ENCODE measurements around the gene HECW1. TPM values are rescaled to one million over a fixed set of nuclear protein-coding genes. Genes with fewer than 3 reads are reported as not detected.

HECW1 gene
- polyA plus RNA-seq, 2 of the 4 experiments (the other 2 are of a cell fraction): 11.3 TPM

DNA sequence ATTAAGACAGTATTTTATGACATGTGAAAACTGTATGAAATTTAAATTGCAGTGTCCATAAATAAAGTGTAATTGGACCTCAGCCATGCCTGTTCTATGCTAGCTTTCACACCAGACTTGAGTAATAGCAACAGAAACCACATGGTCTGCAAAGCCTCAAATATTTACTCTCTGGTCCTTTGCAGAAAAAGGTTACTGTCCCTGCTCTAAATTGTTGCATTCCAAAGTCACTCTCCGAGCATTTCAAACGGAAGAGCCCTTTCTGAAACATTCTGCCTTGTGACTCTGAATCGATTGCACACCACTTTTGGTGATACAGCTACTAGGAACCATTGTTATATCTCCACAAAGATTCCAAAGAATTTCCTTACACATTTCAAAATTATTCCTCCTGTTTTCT is 389.4 kb downstream of the HECW1 start:
- no peak overlapping the region for H3K4me2 ChIP-seq
- DNase-seq (ENCODE audit: low read depth in 1 of 2, low spot score in 1 of 2): no peak
- ChIA-PET CTCF (interaction anchor here (1.3 to 2.4 kb wide), 3 partner anchors 8 to 337 kb away, joined by 4 to 6 read pairs (median 5); partner anchors contain the start of gene STK17A), POLR2A (no interaction called here)
- H3K27ac ChIP-seq: no peak overlapping the region
- 75% methylated on average over 3 of the region's 3 CpGs for WGBS (ENCODE audit: missing lambda C conversion rate)
- no peaks in the 10 kb centered on the region for H3K4me1 ChIP-seq
- ATAC-seq: no peak
- TF ChIP-seq KDM1A (IDR thresholded peaks at IDR 0.05; ENCODE audit: low read depth) (no peak), CHD4 (IDR thresholded peaks at IDR 0.05; ENCODE audit: borderline replicate concordance) (no peak), EP300 (IDR thresholded peaks at IDR 0.05) (no peak), FOSL2 (IDR thresholded peaks at IDR 0.05) (no peak), FOSL2 (CRISPR knock-in tag; IDR thresholded peaks at IDR 0.05) (no peak), EHMT2 (IDR thresholded peaks at IDR 0.05; ENCODE audit: low read depth) (no peak)
- TF ChIP-seq, protein P1, sequence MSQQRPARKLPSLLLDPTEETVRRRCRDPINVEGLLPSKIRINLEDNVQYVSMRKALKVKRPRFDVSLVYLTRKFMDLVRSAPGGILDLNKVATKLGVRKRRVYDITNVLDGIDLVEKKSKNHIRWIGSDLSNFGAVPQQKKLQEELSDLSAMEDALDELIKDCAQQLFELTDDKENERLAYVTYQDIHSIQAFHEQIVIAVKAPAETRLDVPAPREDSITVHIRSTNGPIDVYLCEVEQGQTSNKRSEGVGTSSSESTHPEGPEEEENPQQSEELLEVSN (IDR thresholded peaks at IDR 0.05; ENCODE audit: borderline replicate concordance, low read depth): no peak
- H3K9me3 ChIP-seq: no peaks in the 10 kb centered on the region
- no peak for FAIRE-seq
- no peak overlapping the region for H3K4me3 ChIP-seq

DNA sequence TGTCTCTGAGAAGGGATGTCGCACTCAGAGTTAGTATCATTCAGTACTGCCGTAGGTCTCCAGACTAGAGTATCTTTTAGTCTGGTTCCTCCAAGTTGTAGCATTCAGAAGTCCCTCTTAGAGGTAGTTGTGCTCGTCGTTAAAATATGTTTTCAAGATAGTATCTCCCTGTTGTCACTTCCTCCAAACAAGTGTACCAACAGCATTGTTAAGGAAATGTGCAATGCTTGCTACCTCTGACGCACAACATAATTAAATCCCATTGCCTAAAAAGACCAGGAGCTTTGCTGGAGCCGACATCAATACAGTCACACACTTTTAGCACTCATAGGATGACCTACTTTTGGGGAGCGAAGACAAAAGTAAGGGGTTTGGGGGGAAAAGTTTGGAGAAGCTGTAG is 390.5 kb downstream of the HECW1 start:
- ChIA-PET CTCF (interaction anchor here (1.3 to 2.2 kb wide), 2 partner anchors 79 to 336 kb away, joined by 4 to 6 read pairs; partner anchors contain the start of gene STK17A), POLR2A (no interaction called here)
- Histone ChIP-seq H3K4me3 (no peak overlapping the region), H3K27ac (no peak overlapping the region), H3K9me3 (no peaks in the 10 kb centered on the region), H3K4me1 (no peaks in the 10 kb centered on the region), H3K4me2 (no peak overlapping the region)
- WGBS (ENCODE audit: missing lambda C conversion rate): 91% methylated on average over 7 of the region's 7 CpGs
- TF ChIP-seq, protein P2, sequence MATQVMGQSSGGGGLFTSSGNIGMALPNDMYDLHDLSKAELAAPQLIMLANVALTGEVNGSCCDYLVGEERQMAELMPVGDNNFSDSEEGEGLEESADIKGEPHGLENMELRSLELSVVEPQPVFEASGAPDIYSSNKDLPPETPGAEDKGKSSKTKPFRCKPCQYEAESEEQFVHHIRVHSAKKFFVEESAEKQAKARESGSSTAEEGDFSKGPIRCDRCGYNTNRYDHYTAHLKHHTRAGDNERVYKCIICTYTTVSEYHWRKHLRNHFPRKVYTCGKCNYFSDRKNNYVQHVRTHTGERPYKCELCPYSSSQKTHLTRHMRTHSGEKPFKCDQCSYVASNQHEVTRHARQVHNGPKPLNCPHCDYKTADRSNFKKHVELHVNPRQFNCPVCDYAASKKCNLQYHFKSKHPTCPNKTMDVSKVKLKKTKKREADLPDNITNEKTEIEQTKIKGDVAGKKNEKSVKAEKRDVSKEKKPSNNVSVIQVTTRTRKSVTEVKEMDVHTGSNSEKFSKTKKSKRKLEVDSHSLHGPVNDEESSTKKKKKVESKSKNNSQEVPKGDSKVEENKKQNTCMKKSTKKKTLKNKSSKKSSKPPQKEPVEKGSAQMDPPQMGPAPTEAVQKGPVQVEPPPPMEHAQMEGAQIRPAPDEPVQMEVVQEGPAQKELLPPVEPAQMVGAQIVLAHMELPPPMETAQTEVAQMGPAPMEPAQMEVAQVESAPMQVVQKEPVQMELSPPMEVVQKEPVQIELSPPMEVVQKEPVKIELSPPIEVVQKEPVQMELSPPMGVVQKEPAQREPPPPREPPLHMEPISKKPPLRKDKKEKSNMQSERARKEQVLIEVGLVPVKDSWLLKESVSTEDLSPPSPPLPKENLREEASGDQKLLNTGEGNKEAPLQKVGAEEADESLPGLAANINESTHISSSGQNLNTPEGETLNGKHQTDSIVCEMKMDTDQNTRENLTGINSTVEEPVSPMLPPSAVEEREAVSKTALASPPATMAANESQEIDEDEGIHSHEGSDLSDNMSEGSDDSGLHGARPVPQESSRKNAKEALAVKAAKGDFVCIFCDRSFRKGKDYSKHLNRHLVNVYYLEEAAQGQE (IDR thresholded peaks at IDR 0.05): no peak
- TF ChIP-seq MAZ (IDR thresholded peaks at IDR 0.05; ENCODE audit: borderline replicate concordance, low read depth, low read length): no peak
- DNase-seq (ENCODE audit: low read depth in 1 of 2, low spot score in 1 of 2): no peak
- no peak for ATAC-seq
- no peak for FAIRE-seq

DNA sequence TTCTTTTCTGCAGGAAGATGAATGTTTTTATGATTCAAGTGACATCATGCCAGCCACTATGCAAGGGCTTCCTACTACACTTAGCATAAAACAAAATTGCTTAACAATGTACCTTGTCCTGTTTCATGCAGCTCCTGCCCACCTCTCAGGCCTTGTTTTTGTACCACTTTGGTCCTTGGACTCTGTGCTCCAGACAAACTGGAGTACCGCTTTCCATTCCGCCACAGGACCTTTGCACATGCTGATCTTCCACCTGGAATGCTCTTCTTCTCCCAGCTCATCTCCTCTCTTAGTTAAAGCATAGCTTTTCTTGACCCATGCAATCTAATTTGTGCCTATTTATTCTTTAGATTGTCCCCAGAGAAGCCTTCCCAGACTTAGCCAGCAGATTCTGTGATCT is 393.0 kb downstream of the HECW1 start:
- H3K9me3 ChIP-seq: no peaks in the 10 kb centered on the region
- H3K27ac ChIP-seq: no peak overlapping the region
- no peak for FAIRE-seq
- ChIA-PET CTCF (interaction anchor here (2.1 kb wide), 1 partner anchor 11 kb away, joined by 7 read pairs; no protein-coding TSS in a partner anchor), POLR2A (no interaction called here)
- DNase-seq (ENCODE audit: low read depth in 1 of 2, low spot score in 1 of 2): no peak
- H3K4me3 ChIP-seq: no peak overlapping the region
- H3K4me1 ChIP-seq: no peaks in the 10 kb centered on the region
- no peak overlapping the region for H3K4me2 ChIP-seq
- WGBS (ENCODE audit: missing lambda C conversion rate): 96% methylated on average over 2 of the region's 2 CpGs
- no peak for ATAC-seq
- no peak for TF ChIP-seq HOXA7 (CRISPR knock-in tag; IDR thresholded peaks at IDR 0.05)
- TF ChIP-seq CHD2 (IDR thresholded peaks at IDR 0.05; ENCODE audit: low read length, partially characterized antibody): no peak
- TF ChIP-seq ZNF302 (CRISPR knock-in tag; IDR thresholded peaks at IDR 0.05): no peak
- TF ChIP-seq, protein P3, sequence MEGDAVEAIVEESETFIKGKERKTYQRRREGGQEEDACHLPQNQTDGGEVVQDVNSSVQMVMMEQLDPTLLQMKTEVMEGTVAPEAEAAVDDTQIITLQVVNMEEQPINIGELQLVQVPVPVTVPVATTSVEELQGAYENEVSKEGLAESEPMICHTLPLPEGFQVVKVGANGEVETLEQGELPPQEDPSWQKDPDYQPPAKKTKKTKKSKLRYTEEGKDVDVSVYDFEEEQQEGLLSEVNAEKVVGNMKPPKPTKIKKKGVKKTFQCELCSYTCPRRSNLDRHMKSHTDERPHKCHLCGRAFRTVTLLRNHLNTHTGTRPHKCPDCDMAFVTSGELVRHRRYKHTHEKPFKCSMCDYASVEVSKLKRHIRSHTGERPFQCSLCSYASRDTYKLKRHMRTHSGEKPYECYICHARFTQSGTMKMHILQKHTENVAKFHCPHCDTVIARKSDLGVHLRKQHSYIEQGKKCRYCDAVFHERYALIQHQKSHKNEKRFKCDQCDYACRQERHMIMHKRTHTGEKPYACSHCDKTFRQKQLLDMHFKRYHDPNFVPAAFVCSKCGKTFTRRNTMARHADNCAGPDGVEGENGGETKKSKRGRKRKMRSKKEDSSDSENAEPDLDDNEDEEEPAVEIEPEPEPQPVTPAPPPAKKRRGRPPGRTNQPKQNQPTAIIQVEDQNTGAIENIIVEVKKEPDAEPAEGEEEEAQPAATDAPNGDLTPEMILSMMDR (IDR thresholded peaks at IDR 0.05): no peak
- TF ChIP-seq, protein P4, sequence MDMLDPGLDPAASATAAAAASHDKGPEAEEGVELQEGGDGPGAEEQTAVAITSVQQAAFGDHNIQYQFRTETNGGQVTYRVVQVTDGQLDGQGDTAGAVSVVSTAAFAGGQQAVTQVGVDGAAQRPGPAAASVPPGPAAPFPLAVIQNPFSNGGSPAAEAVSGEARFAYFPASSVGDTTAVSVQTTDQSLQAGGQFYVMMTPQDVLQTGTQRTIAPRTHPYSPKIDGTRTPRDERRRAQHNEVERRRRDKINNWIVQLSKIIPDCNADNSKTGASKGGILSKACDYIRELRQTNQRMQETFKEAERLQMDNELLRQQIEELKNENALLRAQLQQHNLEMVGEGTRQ (IDR thresholded peaks at IDR 0.05): no peak
- no peak for TF ChIP-seq POLR2A (IDR thresholded peaks at IDR 0.05; ENCODE audit: low read length)
- no peak for TF ChIP-seq MAFK (IDR thresholded peaks at IDR 0.05; ENCODE audit: partially characterized antibody)
- TF ChIP-seq, protein P5, sequence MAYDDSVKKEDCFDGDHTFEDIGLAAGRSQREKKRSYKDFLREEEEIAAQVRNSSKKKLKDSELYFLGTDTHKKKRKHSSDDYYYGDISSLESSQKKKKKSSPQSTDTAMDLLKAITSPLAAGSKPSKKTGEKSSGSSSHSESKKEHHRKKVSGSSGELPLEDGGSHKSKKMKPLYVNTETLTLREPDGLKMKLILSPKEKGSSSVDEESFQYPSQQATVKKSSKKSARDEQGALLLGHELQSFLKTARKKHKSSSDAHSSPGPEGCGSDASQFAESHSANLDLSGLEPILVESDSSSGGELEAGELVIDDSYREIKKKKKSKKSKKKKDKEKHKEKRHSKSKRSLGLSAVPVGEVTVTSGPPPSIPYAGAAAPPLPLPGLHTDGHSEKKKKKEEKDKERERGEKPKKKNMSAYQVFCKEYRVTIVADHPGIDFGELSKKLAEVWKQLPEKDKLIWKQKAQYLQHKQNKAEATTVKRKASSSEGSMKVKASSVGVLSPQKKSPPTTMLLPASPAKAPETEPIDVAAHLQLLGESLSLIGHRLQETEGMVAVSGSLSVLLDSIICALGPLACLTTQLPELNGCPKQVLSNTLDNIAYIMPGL (CRISPR knock-in tag; IDR thresholded peaks at IDR 0.05; ENCODE audit: borderline replicate concordance): no peak
- no peak for TF ChIP-seq ZFP36 (IDR thresholded peaks at IDR 0.05; ENCODE audit: borderline replicate concordance, partially characterized antibody)
- no peak for TF ChIP-seq SMC3 (IDR thresholded peaks at IDR 0.05)
- TF ChIP-seq EHMT2 (IDR thresholded peaks at IDR 0.05; ENCODE audit: low read depth): no peak
- TF ChIP-seq, protein P6, sequence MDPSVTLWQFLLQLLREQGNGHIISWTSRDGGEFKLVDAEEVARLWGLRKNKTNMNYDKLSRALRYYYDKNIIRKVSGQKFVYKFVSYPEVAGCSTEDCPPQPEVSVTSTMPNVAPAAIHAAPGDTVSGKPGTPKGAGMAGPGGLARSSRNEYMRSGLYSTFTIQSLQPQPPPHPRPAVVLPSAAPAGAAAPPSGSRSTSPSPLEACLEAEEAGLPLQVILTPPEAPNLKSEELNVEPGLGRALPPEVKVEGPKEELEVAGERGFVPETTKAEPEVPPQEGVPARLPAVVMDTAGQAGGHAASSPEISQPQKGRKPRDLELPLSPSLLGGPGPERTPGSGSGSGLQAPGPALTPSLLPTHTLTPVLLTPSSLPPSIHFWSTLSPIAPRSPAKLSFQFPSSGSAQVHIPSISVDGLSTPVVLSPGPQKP (IDR thresholded peaks at IDR 0.05; ENCODE audit: low read depth, low read length): no peak
- TF ChIP-seq MYC (IDR thresholded peaks at IDR 0.05; ENCODE audit: borderline replicate concordance, low read length): no peak
- TF ChIP-seq JUNB (IDR thresholded peaks at IDR 0.05): no peak
- no peak for TF ChIP-seq ESRRA (IDR thresholded peaks at IDR 0.05; ENCODE audit: borderline replicate concordance, low read length)
- TF ChIP-seq CBX2 (IDR thresholded peaks at IDR 0.05; ENCODE audit: borderline replicate concordance, low read depth): no peak
- TF ChIP-seq RARB (CRISPR knock-in tag; IDR thresholded peaks at IDR 0.05): no peak
